Motor neuron (in vitro differentiated cells): ENCODE measurements around the gene CDK16. TPM values are rescaled to one million over a fixed set of nuclear protein-coding genes. Genes with fewer than 3 reads are reported as not detected.
A peak's percentile ranks its signal among the peaks of the same experiment; 100 is the strongest.

Experiments
- ATAC-seq, 8 experiments: fragments of 200-7000 bp; cut with Tn5 transposase; replicated peaks in 6 of 8; 2 replicates each; pipeline ENCODE4 v1.8.0; 2021; ENCODE audit warnings: mild to moderate bottlenecking in 8 of 8, moderate library complexity in 8 of 8
- H3K27ac ChIP-seq, 2 donors: fragments of 250-450 bp; sonication (Bioruptor Pico); 2 replicates each; pipeline ENCODE4 v1.9.0; 2021; ENCODE audit warnings: antibody characterized with exemption in 2 of 2, mild to moderate bottlenecking in 2 of 2, moderate library complexity in 1 of 2
- H3K4me1 ChIP-seq, 2 donors: fragments of 250-450 bp; sonication (Bioruptor Pico); replicated peaks in 1 of 2; 2 replicates each; pipeline ENCODE4 v1.6.1; 2021; ENCODE audit warnings: antibody characterized with exemption in 2 of 2, mild to moderate bottlenecking in 2 of 2, moderate library complexity in 1 of 2
- H3K4me3 ChIP-seq, 5 donors: fragments of 250-450 bp; sonication (Bioruptor Pico); 2 replicates each; pipeline ENCODE4 v1.9.0; 2021; ENCODE audit warnings: antibody characterized with exemption in 5 of 5, mild to moderate bottlenecking in 5 of 5, moderate library complexity in 4 of 5
- WGBS, 10 experiments: fragments of 450-650 bp; shearing (Covaris generic); methylation state at CpG; one replicate each; pipeline ENCODE4 v1.0.0; 2022; 5-methylcytosine and 5-hydroxymethylcytosine counted together
- in situ Hi-C, 9 experiments: fragments of 400-800 bp; cut with MboI; loops; one replicate each; pipeline ENCODE4 v1.15.0; 2021; ENCODE audit warnings: low sequenced_read_pairs in 9 of 9, low pct_unique_long_range_greater_than_20kb in 2 of 9; ENCODE audit not compliant: unreplicated experiment in 9 of 9
- total RNA-seq, 8 experiments: library from RNA; unstranded; fragments of 300-600 nt; gene quantifications; 2 replicates each; pipeline versions ENCODE4 v1.2.3 to v1.2.4, GENCODE V29; 2022

The CDK16 gene
- total RNA-seq = 100 to 1,000 TPM in 2 of 8 experiments, 10 to 100 TPM in 6; 58.1 to 113 (median 81.7) TPM

GRCh38 chrX:47218280-47218919, at the start of gene CDK16:
Gene CDK16 (plus strand): TSS chrX:47218681. CDS start chrX:47223558, 4,877 bp downstream.
- Histone ChIP-seq H3K4me1 (peaks cover 16 to 19% of the 10 kb centered on the region in 2 donors), H3K4me3 (peak within 1 kb of the TSS; percentile 71 to 97 (median 80)), H3K27ac (peak within 1 kb of the TSS; percentile 99 to 100)
- in situ Hi-C loops = loop anchor here in 6 of 9 experiments (25.0 kb wide), 2 partner anchors 169 to 294 kb away; no protein-coding TSS in a partner anchor
- 0% methylated on average over 5 to 6 of the region's 61 CpGs; no CpG with 5 or more reads in 8 of the 10 experiments for WGBS, 10 experiments
- peak; percentile 17 to 61 (median 46) for ATAC-seq

DNA sequence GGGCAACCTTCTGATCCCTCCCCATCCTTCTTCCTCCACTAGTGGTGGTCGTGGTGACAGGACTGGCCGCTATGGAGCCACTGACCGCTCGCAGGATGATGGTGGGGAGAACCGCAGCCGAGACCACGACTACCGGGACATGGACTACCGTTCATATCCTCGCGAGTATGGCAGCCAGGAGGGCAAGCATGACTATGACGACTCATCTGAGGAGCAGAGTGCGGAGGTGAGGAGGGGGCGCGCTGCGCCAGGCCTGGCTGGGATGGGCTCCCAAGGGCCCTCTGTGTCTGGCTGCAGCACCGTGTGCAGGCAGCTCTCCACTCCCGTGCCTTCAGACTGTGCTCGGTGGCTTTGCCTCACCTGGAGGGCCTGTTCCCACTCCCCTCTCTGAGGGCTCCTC, 49.2 kb upstream of the CDK16 start:
- ATAC-seq = no peak
- in situ Hi-C loops = no loop called here

GRCh38 chrX:47169726-47170515, 48.6 kb upstream of the CDK16 start:
- no peak overlapping the region for H3K4me3 ChIP-seq
- WGBS, 10 experiments = 58% methylated on average over 3 of the region's 13 CpGs; no CpG with 5 or more reads in 9 of the 10 experiments
- H3K27ac ChIP-seq = no peak overlapping the region
- no peaks in the 10 kb centered on the region for H3K4me1 ChIP-seq
- in situ Hi-C loops = no loop called here
- ATAC-seq = peak in 3 of 8 experiments; percentile 37 to 94 (median 84)

More for the DNA sequence above, 49.2 kb upstream of the CDK16 start:
- Histone ChIP-seq H3K4me3 (no peak overlapping the region), H3K4me1 (no peaks in the 10 kb centered on the region), H3K27ac (no peak overlapping the region)
- WGBS, 10 experiments = 80% methylated on average over 1 of the region's 19 CpGs; no CpG with 5 or more reads in 9 of the 10 experiments

GRCh38 chrX:47170861-47171692, 47.4 kb upstream of the CDK16 start:
- WGBS, 10 experiments = 86 to 100% (median 90%) methylated on average over 2 to 15 of the region's 34 CpGs; no CpG with 5 or more reads in 7 of the 10 experiments
- no peak overlapping the region for H3K27ac ChIP-seq
- H3K4me1 ChIP-seq = no peaks in the 10 kb centered on the region
- in situ Hi-C loops = no loop called here
- ATAC-seq = no peak
- no peak overlapping the region for H3K4me3 ChIP-seq

GRCh38 chrX:47171996-47172395, 46.5 kb upstream of the CDK16 start:
- no peak for ATAC-seq
- in situ Hi-C loops = no loop called here
- Histone ChIP-seq H3K4me1 (no peaks in the 10 kb centered on the region), H3K27ac (no peak overlapping the region), H3K4me3 (no peak overlapping the region)
- WGBS, 10 experiments = 64% methylated on average over 2 of the region's 2 CpGs; no CpG with 5 or more reads in 9 of the 10 experiments

DNA sequence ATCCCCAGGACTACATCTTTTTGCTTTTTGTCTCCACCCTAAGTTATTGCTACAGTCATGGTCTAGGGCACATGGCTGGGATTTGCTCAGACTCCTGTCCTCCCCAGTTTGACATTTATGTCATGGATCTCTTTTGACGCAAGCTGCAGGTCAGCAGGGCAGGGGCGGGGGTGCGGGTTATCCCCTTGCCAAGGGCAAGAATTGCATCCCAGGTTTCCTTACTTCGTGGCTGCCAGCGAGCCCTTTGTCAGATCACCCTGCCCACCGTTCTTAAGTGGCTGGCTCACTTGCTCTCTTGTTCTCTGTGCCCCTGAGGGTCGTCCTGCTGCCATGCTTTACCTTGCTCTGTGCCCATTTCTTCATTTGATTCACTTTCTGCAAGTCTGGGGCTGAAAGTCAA, 45.9 kb upstream of the CDK16 start:
- Histone ChIP-seq H3K4me1 (no peaks in the 10 kb centered on the region), H3K27ac (no peak overlapping the region), H3K4me3 (no peak overlapping the region)
- no peak for ATAC-seq
- in situ Hi-C loops = no loop called here
- WGBS, 10 experiments = 70 to 100% (median 83%) methylated on average over 2 to 6 of the region's 7 CpGs; no CpG with 5 or more reads in 7 of the 10 experiments

- H3K4me3 ChIP-seq = no peak overlapping the region
- in situ Hi-C loops = no loop called here
Measured at GRCh38 chrX:47172971-47173792, 45.3 kb upstream of the CDK16 start.

DNA sequence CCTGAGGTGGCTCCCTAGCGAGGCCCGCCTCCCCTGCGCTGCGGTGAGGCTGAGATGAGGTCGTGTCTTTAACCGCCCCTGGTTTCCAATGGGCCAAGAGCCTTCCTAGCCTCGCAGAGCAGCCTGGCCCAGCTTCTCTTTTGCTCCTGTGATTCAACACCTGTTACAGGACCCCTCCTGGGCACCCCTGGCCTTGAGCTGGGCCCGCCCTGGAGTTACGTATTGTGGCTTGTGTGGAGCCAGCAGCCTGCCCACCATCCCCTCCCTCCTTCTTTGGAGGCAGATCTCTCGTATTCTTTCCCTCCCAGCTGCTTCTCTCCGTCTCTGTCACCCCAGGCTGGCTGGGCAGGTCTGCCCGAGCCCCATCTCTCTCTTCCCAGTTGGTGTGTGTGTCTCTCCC, 44.1 kb upstream of the CDK16 start:
- WGBS, 10 experiments = no CpG with 5 or more reads among the region's 12 CpGs
- Histone ChIP-seq H3K4me3 (no peak overlapping the region), H3K27ac (no peak overlapping the region), H3K4me1 (no peaks in the 10 kb centered on the region)
- ATAC-seq = no peak
- in situ Hi-C loops = no loop called here

More at GRCh38 chrX:47172971-47173792, 45.3 kb upstream of the CDK16 start:
- Histone ChIP-seq H3K4me1 (no peaks in the 10 kb centered on the region), H3K27ac (no peak overlapping the region)
- ATAC-seq = no peak
- 30 to 67% methylated on average over 2 to 3 of the region's 18 CpGs; no CpG with 5 or more reads in 8 of the 10 experiments for WGBS, 10 experiments

- in situ Hi-C loops = loop anchor here in 2 of 9 experiments (25.0 kb wide), 1 partner anchor 337 kb away; no protein-coding TSS in a partner anchor
- H3K4me3 ChIP-seq = no peak overlapping the region
- H3K27ac ChIP-seq = no peak overlapping the region
- no peak for ATAC-seq
- WGBS, 10 experiments = no CpG with 5 or more reads among the region's 23 CpGs
- no peaks in the 10 kb centered on the region for H3K4me1 ChIP-seq
Measured at GRCh38 chrX:47174846-47175587, 43.5 kb upstream of the CDK16 start.

DNA sequence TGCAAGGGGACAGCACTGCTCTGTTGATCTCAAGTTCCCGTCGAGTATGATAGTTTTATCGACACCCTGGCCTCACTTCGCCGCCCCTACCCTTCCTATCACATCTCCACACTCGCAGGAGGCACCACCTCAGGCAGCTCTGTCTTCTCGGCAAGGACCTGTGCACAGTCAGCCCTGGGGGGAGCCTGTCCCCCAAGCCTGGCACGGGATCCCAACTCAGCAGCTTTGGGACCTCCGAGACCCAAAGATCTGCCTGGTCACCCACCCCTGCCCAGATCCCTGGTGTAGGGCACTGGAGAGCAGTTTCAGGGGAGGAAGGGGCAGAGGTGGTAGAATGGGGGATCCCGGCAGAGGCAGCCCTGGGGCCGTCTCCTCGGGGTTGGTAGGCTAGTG, 42.9 kb upstream of the CDK16 start:
- ATAC-seq = no peak
- Histone ChIP-seq H3K4me1 (no peaks in the 10 kb centered on the region), H3K27ac (no peak overlapping the region), H3K4me3 (no peak overlapping the region)
- 53% methylated on average over 4 of the region's 12 CpGs; no CpG with 5 or more reads in 9 of the 10 experiments for WGBS, 10 experiments
- in situ Hi-C loops = loop anchor here in 2 of 9 experiments (25.0 kb wide), 1 partner anchor 337 kb away; no protein-coding TSS in a partner anchor

DNA sequence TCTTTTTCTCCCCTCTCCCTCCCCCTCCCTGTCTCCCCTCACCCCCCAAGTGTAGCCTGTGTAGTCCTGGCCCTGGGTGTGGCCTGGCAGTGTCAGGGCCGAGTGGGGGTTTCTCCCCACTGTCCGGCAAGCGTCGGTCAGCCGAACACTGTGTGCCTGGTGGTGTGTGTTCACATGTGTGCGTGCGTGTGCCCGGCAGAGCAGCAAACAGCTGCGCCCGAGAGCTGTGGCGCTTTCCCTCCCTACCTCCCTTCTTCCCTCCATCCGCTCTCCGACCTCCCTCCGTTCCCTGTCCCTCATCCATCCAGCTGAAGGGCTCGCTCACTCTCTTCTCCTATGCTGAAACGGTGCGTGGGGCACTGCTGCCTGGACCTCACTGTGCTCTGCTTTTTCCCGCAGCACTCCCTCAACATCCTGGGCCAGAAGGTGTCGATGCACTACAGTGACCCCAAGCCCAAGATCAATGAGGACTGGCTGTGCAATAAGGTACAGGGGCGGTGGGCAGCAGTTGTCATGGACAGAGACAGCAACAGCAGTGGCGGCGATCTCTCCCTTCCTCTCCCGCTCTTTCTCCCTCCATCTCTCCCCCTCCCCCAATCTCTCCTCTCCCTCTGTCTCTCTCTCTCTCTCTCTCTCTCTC, 42.3 kb upstream of the CDK16 start:
- in situ Hi-C loops = loop anchor here in 2 of 9 experiments (25.0 kb wide), 1 partner anchor 336 kb away; no protein-coding TSS in a partner anchor
- no peak overlapping the region for H3K4me3 ChIP-seq
- no peaks in the 10 kb centered on the region for H3K4me1 ChIP-seq
- 40 to 73% methylated on average over 1 to 3 of the region's 23 CpGs; no CpG with 5 or more reads in 8 of the 10 experiments for WGBS, 10 experiments
- no peak overlapping the region for H3K27ac ChIP-seq
- no peak for ATAC-seq
